Measurements from ENCODE around the gene CNTNAP2. TPM values are rescaled to one million over a fixed set of nuclear protein-coding genes. Genes with fewer than 3 reads are reported as not detected.
A peak's percentile ranks its signal among the peaks of the same experiment; 100 is the strongest.

Gene CNTNAP2
- total RNA-seq, 1 experiment from 2014 or later, result 64.5 TPM

GRCh38 chr7:148379677-148380076 is 2263.1 kb downstream of the CNTNAP2 start:
- H3K27me3 ChIP-seq (ENCODE audit: insufficient read depth, low read length), result no peaks in the 10 kb centered on the region
- H4K5ac ChIP-seq (ENCODE audit: insufficient read length, low read depth, low read length), result no peak overlapping the region
- no peak overlapping the region; a peak in 1 of 5 replicates for H3K4me3 Mint-ChIP-seq
- no peak overlapping the region for H2AFZ ChIP-seq (ENCODE audit: low read length)
- no peak overlapping the region for H2BK120ac ChIP-seq (ENCODE audit: low read depth, low read length, poor library complexity, severe bottlenecking)
- no peaks in the 10 kb centered on the region for H3K23me2 ChIP-seq (ENCODE audit: insufficient read length, low read depth, low read length, poor library complexity, severe bottlenecking)
- H4K8ac ChIP-seq (replicated peaks; ENCODE audit: insufficient read length, low read depth, low read length), result no peak overlapping the region
- H3K9me3 ChIP-seq (ENCODE audit: control insufficient read depth, low read depth, low read length), result no peaks in the 10 kb centered on the region
- no peak overlapping the region for H3K23ac ChIP-seq (ENCODE audit: insufficient read length, low read depth, low read length)
- no peak overlapping the region for H2BK12ac ChIP-seq (ENCODE audit: insufficient read length, low read depth, low read length)
- peaks cover 0 to 2% of the 10 kb centered on the region in 2 experiments; a peak in 1 of 5 replicates for H3K9me3 Mint-ChIP-seq
- peaks cover 30 to 41% of the 10 kb centered on the region in 2 experiments for H3K4me1 Mint-ChIP-seq
- H2BK15ac ChIP-seq (ENCODE audit: low read depth, low read length), result no peak overlapping the region
- H3K27me3 Mint-ChIP-seq (ENCODE audit: low read depth), result no peaks in the 10 kb centered on the region
- H3K79me2 ChIP-seq (ENCODE audit: insufficient read depth, low read length), result no peaks in the 10 kb centered on the region
- peak overlapping the region; percentile 41 to 91 (median 91); a peak in 5 of 7 replicates for H3K27ac Mint-ChIP-seq
- H2BK20ac ChIP-seq (ENCODE audit: low read depth, low read length, poor library complexity, severe bottlenecking), result no peak overlapping the region
- H3K14ac ChIP-seq (ENCODE audit: insufficient read depth, low read length), result no peak overlapping the region
- no peak overlapping the region for H3K27ac ChIP-seq (ENCODE audit: insufficient read length, low read depth, low read length)
- no peak overlapping the region for H4K91ac ChIP-seq (ENCODE audit: insufficient read length, low read depth, low read length)
- no peaks in the 10 kb centered on the region for H3K79me1 ChIP-seq (ENCODE audit: insufficient read depth, low read depth, low read length, poor library complexity, severe bottlenecking)
- no peak overlapping the region for H3K18ac ChIP-seq (ENCODE audit: insufficient read length, low read depth, low read length)
- no CpG with 5 or more reads among the region's 9 CpGs for WGBS (ENCODE audit: extremely low coverage, insufficient read length, low lambda C conversion rate)
- H3K36me3 Mint-ChIP-seq (ENCODE audit: insufficient read depth in 1 of 3, low read depth in 3 of 3), result peaks cover 23 to 25% (median 23%) of the 10 kb centered on the region in 3 experiments; a peak in 6 of 7 replicates
- no peaks in the 10 kb centered on the region; the same call in 1 of the 2 replicates for H3K4me1 ChIP-seq (ENCODE audit: insufficient read depth, low read length)
- H3K56ac ChIP-seq (ENCODE audit: insufficient read length, low read depth, low read length), result no peak overlapping the region
- TF ChIP-seq CTCF (conservative IDR thresholded peaks at IDR 0.05), result no peak
- no peaks in the 10 kb centered on the region for H4K20me1 ChIP-seq (ENCODE audit: control insufficient read depth, insufficient read depth, insufficient read length)
- no peak overlapping the region for H3T11ph ChIP-seq (ENCODE audit: low read length)
- no peak overlapping the region for H3K4me2 ChIP-seq (ENCODE audit: insufficient read depth, insufficient read length, low read length)
- no peak overlapping the region for H2AK5ac ChIP-seq (ENCODE audit: insufficient read length, low read length)
- H3K4ac ChIP-seq (ENCODE audit: low read depth, low read length), result no peak overlapping the region
- DNase-seq, result no peak
- H2BK5ac ChIP-seq (ENCODE audit: insufficient read length, low read length), result no peak overlapping the region
- H3K9ac ChIP-seq (ENCODE audit: extremely low read depth, insufficient read length, low read length), result no peak overlapping the region
